GM19397 (cell line): ENCODE data around the gene PRLHR.

Experiments used
- ATAC-seq: cut with Tn5 transposase; IDR thresholded peaks from one replicate; pipeline ENCODE4 v1.9.1; 2021; ENCODE audit warnings: mild to moderate bottlenecking, moderate library complexity; ENCODE audit not compliant: unreplicated experiment

The PRLHR gene

DNA sequence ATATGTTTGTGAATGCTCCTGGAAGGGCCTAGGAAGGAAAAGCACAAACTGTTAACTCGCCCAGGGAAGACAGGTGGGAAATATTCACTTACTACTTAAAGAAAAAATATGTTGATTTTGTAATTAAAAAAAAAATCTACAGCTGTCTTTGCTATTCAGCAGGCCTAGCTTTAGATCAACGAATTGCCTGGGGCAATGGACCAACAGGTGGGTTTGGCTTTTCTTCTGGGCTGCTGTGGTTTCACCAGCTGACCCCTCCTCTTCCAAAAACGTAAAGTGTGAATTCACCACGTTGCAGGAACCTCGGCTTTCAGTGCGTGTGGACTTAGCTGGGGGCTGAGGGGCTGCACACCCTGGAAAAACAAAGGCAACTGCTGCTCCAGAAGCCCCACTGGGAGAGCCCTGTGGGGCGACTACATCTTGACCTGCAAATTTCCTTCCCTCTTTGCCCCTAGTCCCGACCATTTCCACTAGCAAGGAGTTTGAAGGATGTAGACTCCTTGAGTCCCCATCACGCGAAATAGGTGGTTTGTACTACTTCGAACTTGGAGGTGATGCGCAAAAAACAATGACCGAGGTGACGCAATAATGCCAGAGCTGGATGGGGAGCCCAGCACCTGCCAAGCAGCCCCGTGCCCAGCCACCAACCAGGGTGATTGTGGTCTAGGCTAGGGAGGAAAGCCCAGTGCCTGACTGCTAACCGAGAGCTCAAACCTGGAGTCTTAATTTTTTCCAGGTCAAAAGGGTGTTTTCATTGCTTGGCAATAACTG is 7.4 kb downstream of the PRLHR start:
- no peak for ATAC-seq

- no peak for ATAC-seq
Observed at GRCh38 chr10:118586911-118587310, 8.5 kb downstream of the PRLHR start.

DNA sequence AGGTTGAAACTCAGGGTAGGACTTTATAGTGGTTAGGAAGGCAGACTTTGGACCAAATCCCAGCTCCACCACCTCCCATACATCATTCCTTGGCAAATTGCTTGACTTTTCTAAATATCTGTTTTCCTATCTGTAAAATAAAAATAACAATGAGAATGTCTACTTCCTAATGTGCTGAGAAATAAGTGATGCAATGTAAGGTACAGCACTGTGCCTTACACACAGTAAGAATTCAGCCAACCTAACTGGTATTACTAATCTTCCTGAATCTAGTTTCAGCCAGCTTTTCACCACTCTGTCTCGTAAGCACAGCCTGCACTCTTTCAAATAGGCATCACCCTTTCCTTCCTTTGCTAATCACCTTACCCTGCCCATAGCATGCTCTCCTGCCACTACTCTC is 9.7 kb downstream of the PRLHR start:
- no peak for ATAC-seq

GRCh38 chr10:118585234-118585633 is 10.2 kb downstream of the PRLHR start:
- ATAC-seq, result no peak

DNA sequence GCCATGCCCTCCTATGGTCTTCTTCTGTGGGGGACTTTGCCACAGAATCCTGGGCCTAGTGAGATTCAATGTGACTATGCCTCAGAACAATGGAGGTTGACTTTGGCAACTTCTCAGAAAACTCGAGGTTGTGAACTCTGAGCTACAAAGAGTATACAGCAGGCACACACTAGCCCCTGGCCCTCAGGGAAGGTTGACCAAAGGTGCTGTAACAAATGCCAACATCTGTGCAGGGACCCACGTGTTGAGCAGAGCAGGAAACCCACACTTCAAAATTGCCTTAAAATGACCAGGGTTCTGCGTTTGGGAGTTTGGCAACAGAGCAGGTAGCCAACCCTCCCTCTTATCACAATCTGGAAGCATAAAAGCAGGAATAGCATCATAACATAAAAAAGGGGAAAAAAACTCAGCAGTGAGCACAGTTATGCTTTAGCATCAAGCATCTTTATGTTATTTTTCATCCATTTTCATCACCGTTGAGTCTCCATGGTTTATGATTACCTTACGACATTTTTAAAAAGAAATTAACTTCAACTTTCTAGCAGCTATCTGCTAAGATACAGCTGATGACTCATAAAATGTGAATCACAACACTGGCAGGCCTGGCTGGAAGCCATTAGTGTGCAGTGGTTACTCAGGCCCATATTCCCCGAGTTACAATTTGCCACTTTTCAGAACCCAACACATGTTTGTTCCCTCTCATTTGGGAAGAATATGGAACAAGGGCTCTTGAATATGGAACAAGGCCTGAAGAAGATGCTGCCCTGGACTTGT is 11.1 kb downstream of the PRLHR start:
- no peak for ATAC-seq

DNA sequence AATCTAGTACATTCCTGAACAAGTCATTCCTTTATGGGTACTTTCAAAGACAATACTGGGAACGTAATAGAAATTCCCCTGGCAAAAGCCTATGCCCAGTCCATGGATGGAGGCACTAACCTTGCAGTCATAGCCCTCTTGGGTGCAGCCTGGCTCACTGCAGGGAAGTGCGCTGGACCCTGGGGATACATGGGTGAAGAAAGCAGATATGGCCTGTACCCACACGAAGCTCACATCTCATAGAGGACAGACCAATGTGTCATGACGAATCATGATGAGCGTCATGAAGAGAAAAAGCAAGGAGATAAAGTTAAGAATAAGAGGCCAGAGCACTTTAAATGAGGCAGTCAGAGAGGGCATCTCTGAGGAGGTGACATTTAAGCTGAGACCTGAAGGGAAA is 11.8 kb downstream of the PRLHR start:
- no peak for ATAC-seq

DNA sequence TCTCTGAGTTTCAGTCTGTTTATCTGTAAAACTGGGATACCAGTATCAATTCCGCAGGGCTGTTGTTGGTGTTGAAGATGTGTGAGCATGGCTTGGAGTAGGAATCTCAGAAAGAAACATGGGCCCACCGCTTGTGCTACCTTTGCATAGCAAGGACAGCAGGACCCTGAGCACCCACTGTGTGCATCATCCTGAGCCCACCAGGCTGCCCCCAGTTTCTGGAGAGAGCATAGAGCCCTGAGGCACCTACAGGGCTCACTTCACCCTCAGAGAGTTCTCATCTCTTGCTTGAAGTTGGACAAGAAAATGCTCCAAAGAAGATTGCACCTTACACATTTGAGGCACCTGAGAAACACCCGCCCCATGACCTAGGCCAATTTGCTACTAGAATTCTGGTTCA is 12.9 kb downstream of the PRLHR start:
- ATAC-seq, result no peak

DNA sequence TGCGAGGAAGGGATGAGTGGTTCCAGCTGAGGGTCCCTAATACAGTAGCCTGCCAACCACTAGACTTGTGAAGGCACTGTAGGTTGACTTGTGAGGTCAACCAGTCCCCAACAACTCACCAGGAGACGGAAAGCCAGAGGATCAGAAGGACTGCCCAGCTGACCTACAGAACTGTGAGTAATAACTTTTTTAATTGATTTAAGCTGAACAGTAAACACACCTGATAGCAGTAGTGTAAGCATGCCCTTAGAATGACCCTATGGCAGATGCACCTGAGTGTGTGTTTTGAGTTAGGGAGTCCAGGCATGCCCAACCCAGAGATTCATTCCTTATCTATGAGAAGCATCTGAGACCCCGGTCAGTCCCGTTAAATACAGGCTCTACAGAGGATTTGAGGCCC is 14.1 kb downstream of the PRLHR start:
- no peak for ATAC-seq

GRCh38 chr10:118580702-118581101 is 14.7 kb downstream of the PRLHR start:
- ATAC-seq, result no peak

DNA sequence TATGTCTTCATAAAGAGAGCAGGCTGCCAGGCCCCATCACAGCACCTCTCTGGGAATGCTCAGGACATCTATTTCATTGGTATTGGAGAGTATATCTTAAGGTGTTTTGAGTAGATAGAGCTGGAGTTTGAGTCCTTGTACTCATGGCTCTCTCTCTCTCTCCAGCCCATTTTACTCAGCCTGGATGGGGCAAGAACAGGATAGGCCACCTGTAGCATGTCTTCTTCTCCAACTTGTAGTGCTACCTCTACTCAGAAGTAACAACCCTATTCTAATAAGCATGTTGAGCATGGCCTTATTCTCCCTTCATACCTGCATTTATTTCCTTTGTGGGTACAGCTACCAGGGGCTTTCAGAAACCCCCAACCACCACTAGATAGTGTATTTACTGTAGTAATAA is 21.9 kb downstream of the PRLHR start:
- no peak for ATAC-seq

- ATAC-seq, result no peak
Observed at GRCh38 chr10:118572256-118573041, 23.0 kb downstream of the PRLHR start.

DNA sequence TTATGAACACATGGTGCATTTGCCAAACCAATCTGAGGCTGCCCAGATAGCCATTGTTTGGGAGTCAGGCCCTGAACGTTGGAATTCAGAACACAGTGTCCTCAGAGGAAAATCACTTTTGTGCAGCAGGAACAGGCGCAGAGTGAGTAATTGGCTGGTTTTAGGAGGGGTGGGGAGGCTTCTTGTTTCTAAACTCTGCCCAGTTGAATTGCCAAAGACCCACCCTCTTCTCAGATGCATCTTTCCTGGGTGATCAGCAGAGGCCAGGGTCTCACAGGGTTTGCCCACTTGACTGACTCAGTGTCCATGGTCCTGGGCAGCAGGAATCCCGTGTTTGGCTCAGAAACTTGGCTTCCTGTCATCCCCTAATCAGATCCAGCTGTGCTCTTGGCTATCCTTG is 24.3 kb downstream of the PRLHR start:
- no peak for ATAC-seq

- no peak for ATAC-seq
Observed at GRCh38 chr10:118570591-118570990, 24.9 kb downstream of the PRLHR start.

- no peak for ATAC-seq
Observed at GRCh38 chr10:118569882-118570252, 25.6 kb downstream of the PRLHR start.

GRCh38 chr10:118569241-118569881 is 26.1 kb downstream of the PRLHR start:
- no peak for ATAC-seq

DNA sequence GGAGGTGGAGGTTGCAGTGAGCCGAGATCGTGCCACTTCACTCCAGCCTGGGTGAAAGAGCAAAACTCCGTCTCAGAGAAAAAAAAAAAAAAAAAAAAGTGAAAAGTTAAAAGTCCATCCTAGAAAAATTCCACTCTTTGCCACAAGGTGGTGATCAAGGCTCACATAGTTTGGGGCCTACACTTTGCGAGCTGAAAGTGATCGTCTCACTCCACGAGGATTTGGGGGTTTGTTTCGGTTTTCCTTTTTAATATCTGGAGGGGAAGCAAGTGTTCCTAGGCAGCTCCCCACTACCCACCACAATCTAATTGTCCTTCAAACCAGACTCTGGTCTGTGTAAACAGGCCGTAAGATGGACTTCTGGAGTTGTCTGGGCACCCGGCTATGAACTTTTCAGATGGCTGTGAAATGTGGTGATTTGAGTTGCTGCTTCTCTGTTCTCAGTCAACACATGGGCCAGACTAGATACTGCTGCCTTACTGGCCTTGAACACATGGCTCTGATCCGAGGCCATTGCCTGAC is 27.1 kb downstream of the PRLHR start:
- ATAC-seq, result no peak

GRCh38 chr10:118567701-118568248 is 27.7 kb downstream of the PRLHR start:
- ATAC-seq, result no peak

GRCh38 chr10:118566911-118567310 is 28.5 kb downstream of the PRLHR start:
- ATAC-seq, result no peak

DNA sequence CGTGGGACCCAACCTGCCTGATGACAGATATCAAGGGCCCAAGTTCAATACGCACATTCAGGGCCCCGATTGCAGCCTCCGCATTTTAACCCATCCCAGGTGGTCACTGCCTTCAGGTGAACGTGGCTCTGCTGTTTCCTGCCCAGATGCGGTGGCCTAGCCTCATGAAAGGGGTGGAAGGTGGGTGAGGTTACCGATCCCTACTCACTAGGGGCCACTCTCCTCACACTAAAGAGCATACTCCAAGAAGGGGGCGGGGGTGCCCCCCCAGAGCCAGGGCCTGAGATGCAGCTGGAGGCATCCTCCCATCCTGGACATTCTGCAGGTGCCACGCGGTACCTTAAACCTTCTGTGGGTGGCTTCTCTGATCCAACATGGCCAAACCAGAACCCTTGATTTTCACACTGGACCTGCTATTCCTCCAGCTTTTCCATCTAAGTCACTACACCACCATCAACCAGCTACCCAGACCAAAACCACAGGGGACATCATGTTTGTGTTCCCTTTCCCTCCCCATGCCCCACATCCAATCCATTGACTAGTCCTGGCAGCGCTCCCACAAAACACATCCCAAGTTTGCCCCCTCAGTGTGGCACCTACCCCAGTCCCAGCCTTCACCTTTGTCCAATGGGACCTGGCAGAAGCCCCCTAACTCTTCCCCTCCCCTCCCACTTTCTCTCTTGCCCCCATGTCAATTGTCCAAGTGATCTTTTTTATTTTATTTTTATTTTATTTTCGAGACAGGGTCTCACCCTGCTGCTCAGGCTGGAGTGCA is 30.0 kb downstream of the PRLHR start:
- ATAC-seq, result no peak

DNA sequence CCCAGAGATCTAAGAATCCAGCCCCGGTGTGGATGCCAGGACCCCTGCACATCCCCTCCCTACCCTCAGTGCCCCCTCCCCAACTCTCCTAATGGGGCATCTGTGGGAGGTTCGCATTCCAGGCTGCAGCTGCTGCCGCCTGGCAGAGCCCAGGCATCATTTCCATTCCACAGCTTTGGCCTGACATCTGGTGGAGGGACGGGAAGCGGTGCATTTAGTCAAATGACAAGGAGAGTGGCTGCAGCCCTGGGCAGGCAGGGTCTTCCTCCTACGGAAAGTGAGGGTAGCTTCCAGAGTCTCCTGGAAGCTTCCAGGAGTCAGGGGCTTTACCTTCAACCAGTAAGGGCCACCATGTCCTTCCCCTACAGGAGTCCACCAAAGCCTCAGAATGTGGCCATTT is 30.8 kb downstream of the PRLHR start:
- ATAC-seq, result no peak
